Measurements from ENCODE around the gene RSPO4.
"Not testable (repeated sequence)": the region's sequence is repeated elsewhere in the genome, so short reads cannot be mapped to it uniquely, and the experiment has no call there.

Gene RSPO4

DNA sequence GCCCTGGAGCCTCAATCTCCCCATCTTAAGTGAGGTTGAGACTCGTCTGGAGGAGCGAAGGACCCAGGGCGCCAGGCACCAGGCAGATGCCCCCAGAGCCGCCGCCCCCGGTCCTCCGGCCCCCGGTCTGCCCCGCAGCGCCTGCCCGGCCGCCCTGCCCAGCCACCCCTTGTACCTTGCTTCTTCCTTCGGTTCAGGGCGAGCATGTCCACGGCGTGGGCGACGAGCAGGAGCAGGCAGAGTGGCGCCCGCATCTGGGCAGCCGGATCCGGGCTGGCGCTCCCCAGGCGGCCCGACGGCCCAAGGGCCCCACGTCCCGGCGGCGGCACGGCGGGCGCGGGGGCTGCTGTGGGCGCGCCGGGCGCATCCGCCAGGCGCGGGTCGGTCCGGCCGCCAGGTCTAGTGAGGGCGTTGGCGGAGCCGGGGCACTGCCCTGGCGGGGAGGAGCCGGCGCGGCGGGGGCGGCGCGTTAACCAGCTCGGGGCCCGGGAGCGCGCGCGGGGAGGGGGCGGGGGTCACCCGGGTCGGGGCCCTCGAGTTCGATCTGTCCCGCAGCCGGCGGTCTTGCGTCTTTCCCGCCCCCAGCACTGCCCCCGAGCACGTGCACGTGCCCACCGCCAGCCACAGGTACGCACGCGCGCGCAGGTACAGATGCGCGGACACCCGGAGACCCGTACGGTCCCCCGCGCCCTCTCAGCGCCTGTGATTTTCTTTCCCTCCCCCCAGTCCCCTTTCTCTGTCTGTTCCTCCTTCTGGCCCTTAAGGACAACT, at the start of gene RSPO4:
Gene RSPO4, minus strand, starts transcription at position 401 of the 771 bp plus-strand sequence. Its CDS starts 147 bp downstream, at position 254.
- peak; percentile 10 for DNase-seq

GRCh38 chr20:1050440-1050839, 48.3 kb upstream of the RSPO4 start:
- DNase-seq = no peak

DNA sequence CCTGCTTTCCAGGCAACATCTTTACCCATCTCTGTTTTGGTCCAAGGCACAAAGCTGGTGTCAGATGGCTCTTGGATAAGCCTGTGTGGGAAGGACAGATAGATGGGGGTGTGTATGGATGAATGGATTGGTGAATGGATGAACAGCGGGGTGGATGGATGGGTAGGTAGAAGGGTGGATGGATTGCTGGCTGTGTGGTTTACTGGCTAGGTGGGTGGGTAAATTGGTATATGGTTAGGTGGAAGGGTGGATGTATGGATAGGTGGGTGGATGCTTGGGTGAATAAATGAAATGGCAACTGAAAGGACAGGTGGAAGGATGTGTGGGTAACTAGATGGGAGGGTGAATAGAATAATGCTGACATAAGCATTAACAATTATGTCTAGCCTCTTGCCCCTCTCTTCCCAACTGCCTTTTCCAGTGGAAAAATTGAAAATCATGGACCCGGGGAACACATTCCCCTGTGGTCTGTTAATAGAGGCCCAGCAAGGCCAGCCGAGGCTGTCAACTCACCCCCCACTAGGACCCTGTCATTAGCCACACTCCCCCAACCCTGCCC, 43.8 kb upstream of the RSPO4 start:
- no peak for DNase-seq

- no peak for DNase-seq
Observed at GRCh38 chr20:1041845-1042390, 39.8 kb upstream of the RSPO4 start.

DNA sequence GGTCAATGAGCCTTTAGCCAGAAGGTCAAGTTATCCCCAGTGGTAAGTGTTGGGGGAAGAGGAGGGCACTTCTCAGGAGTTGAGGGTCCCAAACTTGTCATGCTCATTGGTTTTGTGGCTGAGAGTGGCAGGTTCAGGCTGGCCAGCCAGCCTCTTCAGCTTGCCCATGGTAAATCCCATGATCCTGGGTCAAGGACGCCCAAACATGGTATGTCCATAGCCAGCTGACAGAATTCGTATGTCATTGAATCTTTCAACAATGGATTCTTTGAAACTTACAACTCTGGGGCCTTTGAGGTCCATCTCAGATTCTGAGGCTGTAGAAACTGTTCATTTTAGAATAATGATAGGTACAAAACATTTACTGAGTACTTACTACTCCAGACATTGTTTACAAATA, 36.1 kb upstream of the RSPO4 start:
- no peak for DNase-seq

- DNase-seq = no peak
Observed at GRCh38 chr20:1037039-1037438, 34.9 kb upstream of the RSPO4 start.

GRCh38 chr20:1035466-1035865, 33.4 kb upstream of the RSPO4 start:
- no peak for DNase-seq

- DNase-seq = no peak
Observed at GRCh38 chr20:1034415-1034789, 32.3 kb upstream of the RSPO4 start.

DNA sequence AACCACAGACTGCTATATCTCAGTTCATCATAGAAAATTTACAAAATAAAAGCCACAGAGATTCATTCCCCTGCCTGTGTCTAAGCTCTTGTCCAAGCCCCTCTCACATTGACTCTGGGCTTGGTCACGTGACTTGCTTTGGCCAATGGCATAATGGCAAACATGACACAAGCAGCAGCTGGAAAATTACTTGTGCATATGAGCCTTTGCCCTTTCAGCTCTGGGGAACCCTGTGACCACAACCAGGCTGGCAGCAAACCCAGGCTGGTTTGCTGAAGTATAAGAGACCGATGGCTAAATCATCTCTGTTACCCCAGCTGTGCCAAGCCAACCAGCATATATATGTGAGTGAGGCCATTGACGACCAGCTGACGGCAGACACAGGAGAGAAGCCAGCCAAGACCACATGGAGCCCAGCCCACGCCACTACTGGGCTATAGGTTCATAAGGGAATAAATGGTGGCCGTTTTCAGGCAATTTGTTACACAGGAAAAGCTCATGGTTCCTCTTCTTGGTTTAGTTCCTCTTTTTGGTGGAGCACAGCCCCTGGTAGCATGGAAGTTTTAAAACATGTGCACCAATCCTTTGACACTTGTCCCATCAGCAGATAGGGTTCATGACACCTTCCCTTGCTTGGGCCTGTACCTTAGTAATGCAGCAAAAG, 31.8 kb upstream of the RSPO4 start:
- peak; percentile 32 for DNase-seq

DNA sequence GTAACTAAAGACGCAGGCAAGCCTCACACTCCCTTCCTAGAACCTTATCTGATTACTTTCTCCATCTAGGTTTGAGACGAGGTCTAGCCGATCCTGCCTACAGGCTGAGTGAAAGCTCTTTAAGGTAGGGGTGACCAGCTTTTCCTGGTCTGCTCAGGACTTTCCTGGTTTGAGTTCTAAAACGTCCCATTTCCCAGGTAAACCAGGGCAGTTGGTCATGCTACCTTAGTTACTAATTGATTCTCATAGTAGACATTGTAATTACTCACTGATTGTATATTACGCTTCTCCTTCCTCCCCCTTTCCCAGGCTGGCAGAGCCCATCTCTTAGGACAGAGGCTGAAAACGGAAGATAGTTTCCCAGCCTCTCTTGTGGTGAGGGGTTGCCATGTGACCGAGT, 27.9 kb upstream of the RSPO4 start:
- DNase-seq = no peak

DNA sequence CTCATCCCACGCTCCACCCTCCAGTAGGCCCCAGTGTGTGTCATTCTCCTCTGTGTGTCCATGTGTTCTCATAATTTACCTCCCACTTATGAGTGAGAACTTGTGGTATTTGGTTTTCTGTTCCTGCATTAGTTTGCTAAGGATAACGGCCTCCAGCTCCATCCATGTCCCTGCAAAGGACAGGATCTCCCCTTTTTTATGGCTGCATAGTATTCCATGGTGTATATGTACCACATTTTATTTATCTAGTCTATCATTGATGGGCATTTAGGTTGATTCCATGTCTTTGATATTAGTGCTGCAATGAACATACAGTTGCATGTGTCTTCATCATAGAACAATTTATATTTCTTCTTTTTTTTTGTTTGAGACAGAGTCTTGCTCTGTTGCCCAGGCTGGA, 24.1 kb upstream of the RSPO4 start:
- DNase-seq = not testable (repeated sequence)

DNA sequence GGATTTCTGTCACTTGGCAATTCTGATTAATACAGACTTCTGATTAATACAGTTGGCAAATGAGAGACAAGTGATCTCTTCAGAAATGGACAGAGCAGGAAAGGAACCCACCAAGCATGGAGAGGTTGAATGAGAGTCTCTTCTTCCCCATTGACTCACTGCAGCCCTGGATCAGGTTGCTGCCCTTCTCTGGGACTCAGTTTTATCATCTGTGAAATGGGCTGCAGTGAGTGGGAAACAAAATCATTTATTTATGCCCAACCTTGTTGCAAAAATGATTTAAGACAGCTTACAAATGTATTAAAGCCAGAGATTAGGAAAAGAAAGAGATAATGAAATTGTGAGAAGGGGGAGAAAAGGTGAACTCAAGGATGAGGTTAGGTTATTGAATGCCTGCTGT, 20.8 kb upstream of the RSPO4 start:
- no peak for DNase-seq

DNA sequence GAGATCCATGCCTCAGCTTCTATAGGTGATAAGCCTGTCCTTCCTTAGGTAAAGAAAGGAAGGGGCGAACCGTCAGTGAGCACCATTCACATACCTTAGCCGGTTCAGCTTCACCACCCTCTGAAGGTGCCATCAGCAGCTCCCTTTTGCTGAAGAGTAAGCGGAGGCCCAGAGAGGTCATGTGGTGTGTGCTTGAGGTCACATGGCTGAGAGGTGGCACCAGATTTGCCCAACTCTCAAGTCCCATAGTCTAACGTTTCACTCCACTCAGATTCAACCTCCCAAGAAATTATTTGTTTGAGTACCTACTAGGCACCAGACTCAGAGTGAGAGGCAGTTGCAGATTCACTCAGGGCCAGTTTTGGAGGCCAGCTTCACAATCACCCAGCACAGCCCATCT, 18.5 kb upstream of the RSPO4 start:
- no peak for DNase-seq

DNA sequence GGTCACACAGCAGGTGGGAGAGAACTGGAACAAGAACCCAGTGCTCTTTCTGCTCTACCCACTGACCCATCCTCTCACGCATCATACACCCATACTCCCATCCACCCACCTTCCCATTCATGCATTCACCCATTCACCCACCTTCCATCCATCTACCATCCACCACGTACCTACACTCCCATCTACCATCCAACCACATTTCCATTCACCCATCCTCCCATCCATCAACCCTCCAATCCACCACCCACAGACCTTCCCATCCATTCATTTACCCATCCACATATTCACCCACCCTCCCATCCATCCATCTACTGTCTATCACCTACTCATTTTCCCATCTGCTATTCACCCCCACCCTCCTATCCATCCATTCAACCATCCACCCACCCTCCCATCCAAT, 17.2 kb upstream of the RSPO4 start:
- DNase-seq = no peak

DNA sequence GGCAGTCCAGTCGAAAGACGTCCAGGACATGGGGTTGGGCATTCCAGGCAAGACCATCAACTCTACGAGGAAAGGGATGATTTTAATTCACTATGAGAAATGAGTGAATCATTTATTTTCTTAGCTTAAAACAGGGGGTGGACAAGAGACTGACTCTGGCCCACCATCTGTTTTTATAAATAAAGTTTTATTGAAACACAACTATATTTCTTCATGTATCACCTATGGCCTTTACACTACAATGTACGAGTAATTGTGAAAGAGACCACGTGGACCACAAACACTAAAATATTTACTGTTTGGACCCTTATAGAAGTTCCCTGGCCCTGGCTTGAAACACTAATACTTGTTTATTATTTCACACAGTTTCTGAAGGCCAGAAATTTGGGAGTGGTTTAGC, 15.6 kb upstream of the RSPO4 start:
- DNase-seq = no peak

GRCh38 chr20:1015181-1015580, 13.1 kb upstream of the RSPO4 start:
- no peak for DNase-seq

DNA sequence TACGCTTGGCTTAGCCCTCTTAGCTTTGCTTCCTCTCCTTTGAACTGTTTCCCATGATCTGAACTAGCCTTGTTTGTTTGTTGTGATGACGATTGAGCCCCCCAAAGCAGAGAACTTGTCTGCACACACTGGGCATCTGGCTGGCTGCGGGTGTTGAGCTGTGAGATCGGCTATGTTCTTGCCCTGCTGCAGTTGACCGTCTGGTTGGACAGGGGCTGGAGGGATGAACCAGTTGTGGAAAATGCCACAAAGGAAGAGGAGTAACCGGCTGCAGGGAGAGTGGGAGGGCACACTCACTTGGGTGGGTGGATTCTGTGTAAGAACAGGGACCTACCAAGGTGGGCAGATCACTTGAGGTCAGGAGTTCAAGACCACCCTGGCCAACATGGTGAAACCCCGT, 12.4 kb upstream of the RSPO4 start:
- DNase-seq = no peak

DNA sequence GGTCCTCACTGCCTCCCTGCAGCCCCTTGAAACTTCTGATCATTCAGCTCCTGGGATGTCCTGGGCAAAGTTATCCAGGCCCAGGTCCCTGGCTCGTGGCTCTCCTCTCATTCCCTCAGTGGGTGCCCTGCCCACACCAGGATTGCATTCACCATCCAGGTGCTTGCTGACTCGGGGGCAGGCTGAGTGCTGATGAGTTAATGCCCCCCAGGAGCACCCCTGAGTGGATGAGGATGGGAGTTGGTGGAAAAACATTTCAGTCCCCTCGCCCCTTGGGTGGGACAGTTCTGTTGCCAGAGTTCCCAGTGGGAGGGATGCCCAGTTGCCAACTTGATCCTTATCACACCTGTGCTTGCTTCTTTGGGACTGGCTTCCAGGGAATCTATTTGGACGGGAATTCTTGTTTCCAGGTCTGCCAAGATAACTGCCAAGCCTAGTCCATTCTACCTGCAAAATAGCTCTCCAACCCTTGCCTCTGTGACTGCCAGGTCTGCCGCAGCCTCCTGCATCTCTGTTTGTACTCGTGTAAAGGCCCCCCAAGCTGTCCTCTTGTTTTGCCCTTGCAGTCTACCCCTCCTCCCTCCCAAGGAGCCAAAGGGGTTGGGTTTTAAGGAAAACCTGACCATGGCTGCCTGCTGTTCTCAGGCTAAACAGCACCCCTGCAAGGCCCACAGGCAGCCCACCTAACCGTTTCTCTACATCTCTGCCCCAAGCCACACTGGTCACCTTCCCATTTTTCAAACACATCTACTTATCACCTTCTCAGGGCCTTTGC, 11.6 kb upstream of the RSPO4 start:
- DNase-seq = no peak

- no peak for DNase-seq
Observed at GRCh38 chr20:1012359-1013168, 10.5 kb upstream of the RSPO4 start.

DNA sequence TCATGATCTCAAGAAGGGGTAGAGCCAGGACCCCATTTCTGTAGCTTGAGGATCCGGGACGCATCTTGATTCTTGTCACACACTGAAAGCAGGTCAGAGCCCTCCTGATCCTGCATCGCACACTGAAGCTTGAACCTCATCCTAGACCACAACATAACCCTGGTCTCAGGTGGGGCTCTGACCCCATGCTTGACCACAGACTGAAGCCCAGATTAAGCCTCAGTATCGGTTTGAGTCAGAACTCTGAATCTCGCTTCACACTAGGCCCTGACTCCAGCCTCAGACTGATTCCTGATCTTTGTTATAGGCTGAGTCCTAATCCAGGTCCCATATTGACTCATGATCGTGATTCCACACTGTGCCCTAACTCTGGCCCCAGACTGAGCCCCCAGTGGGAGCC, 8.5 kb upstream of the RSPO4 start:
- DNase-seq = no peak

DNA sequence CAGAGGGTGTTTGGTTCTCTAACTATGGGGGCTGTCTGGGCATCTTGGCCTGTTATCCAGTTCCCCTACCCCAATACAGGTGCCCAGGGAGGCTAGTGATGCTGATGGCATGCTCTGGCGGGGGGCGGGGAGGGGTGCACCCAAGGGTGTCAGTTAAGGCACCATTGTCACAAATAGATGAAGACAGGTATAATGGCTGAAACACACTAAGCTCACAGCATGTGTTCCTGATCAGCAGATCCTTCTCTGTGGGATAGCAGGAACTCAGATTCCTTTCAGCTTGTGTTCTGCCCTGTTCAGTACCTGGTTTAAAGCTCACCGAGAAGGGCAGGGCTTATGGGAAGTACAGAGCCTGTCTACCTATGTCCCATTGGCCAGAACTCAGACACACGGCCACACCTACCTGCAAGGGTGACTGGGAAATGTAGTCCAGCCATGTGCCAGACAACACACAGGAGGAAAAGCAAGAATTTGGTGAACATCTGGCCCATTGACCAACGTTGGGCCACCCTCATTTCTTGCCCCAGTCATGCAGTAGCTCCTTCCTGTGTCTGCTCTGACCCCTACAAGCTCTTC, 3.4 kb upstream of the RSPO4 start:
- peak; percentile 37 for DNase-seq

Measured in activated CD4-positive, alpha-beta T cell treated with anti-CD3 and anti-CD28 coated beads for 48 hours (primary cell).